Right cardiac atrium (tissue), 5 donors: Measurements from ENCODE around the gene TCF19. TPM values are rescaled to one million over a fixed set of nuclear protein-coding genes. Genes with fewer than 3 reads are reported as not detected.

Experiments used
- ATAC-seq, 2 donors: fragments of 200-7000 bp; cut with Tn5 transposase; one replicate each; pipeline versions ENCODE4 v1.8.0 to v1.9.1; 2020; ENCODE audit warnings: moderate library complexity in 2 of 2, mild to moderate bottlenecking in 1 of 2
- DNase-seq, 3 donors: peaks; one replicate each; pipeline ENCODE4 v3.0.0-alpha.2; 2020
- H3K27ac ChIP-seq: one replicate; pipeline ENCODE4 v1.5.1; 2013; ENCODE audit warnings: mild to moderate bottlenecking, low read length, control low read depth, moderate library complexity
- H3K27me3 ChIP-seq: one replicate; pipeline ENCODE4 v1.6.1; 2013; ENCODE audit not compliant: control insufficient read depth, insufficient read depth
- H3K4me1 ChIP-seq: one replicate; pipeline ENCODE4 v1.6.1; 2013; ENCODE audit warnings: low read length; ENCODE audit not compliant: control insufficient read depth, insufficient read depth
- H3K4me3 ChIP-seq: one replicate; pipeline ENCODE4 v1.5.1; 2013; ENCODE audit warnings: low read length, control low read depth
- H3K9me3 ChIP-seq: one replicate; pipeline ENCODE4 v1.6.1; 2013; ENCODE audit warnings: low read length; ENCODE audit not compliant: control insufficient read depth
- WGBS: extraction: QIAGEN DNeasy Blood & Tissue Kit; methylation state at CpG from one replicate; pipeline ENCODE4 v1.1.7; 2013; 5-methylcytosine and 5-hydroxymethylcytosine counted together
- intact Hi-C, 4 donors: fragments of 100-400 bp; cut with DNase I; formaldehyde crosslinking; loops; one replicate each; pipeline versions ENCODE4 v1.11.0 to v1.14.0; 2022 to 2023
- polyA plus RNA-seq: library from polyadenylated mRNA; stranded (reverse); fragments of 200-250 nt; gene quantifications from one replicate; pipeline ENCODE4 v1.2.3, GENCODE V29; 2013
- total RNA-seq, 4 donors: library from RNA; stranded (reverse); fragmentation: NEBNext Ultra II Directional; extraction: Animal tissue kit (Norgen Biotek cat#: 25700); gene quantifications; one replicate each; pipeline ENCODE4 v1.2.1, GENCODE V29; 2021
- donor health status: healthy with polysubstance abuse.
- donor health status: DM: no; HTN: yes; CAD: no.
- donor health status: DM: no; HTN: no; CAD: no.
- donor health status: DM: no; HTN: yes; CAD: no; lungs with severe emphysema.
- donor health status: DM: yes; HTN: yes; CAD: no.

Gene TCF19
- total and polyA plus RNA-seq, 5 donors = 2.0 to 5.5 (median 3.4) TPM

DNA sequence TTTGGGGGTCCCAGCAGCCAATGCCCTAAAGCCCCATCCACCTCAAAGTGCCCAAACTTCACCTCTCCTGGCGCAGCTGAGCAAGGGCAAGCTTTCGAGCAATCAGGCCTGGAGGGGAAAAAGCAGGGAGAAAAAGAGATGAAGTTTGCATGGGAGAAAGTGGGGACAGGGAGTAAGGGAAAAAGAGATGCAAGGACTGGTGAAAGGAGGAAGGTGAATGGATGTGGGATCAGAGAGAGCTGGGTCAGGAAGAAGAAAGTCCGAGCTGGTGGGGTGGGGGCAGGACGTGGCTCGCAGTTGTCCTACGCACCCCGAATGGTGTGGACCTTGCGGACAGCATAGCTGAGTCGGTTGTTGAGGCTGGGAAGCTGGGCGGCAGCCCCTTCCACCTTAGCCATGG, 13.0 kb upstream of the TCF19 start:
- Histone ChIP-seq H3K27me3 (no peaks in the 10 kb centered on the region), H3K4me3 (no peak overlapping the region), H3K27ac (no peak overlapping the region), H3K9me3 (no peaks in the 10 kb centered on the region), H3K4me1 (peaks cover 2% of the 10 kb centered on the region)
- no peak for DNase-seq
- intact Hi-C loops = no loop called here
- WGBS = 95% methylated on average over 10 of the region's 10 CpGs
- no peak for ATAC-seq

DNA sequence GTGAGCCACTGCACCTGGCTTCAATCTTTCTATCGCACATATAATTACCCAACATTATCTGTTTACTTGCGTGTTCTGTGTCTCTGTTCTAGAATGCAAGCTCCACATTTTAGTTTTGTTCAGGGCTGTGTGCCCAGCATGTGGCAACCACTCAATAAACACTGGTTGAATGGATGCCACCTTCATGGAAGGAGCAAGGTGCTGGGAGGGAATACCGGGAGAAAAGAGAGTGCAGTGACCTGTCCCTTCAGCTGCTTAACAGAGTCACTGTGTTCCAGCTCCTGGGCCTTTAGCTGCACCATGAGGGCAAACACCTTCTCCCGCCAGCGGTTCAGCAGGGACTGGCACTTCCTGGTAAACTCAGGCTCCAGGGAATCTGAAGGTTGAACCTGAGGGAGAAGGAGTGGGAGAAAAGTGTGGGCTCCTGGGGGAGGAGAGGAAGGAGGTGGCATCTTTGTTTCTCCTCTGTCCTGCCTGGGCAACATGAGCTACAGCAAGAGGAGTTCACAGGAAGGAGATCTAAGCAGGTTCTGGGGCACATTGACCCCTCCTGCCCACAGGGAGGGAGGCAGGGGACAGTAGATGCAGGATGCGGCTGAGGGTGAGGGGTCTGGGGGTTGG, 8.5 kb upstream of the TCF19 start:
- no peak overlapping the region for H3K4me3 ChIP-seq
- no peaks in the 10 kb centered on the region for H3K4me1 ChIP-seq
- DNase-seq (no peak), ATAC-seq (peak in 1 of 2 donors; percentile 23)
- WGBS = 95% methylated on average over 6 of the region's 6 CpGs
- no peaks in the 10 kb centered on the region for H3K27me3 ChIP-seq
- intact Hi-C loops = no loop called here
- H3K27ac ChIP-seq = no peak overlapping the region
- no peaks in the 10 kb centered on the region for H3K9me3 ChIP-seq

DNA sequence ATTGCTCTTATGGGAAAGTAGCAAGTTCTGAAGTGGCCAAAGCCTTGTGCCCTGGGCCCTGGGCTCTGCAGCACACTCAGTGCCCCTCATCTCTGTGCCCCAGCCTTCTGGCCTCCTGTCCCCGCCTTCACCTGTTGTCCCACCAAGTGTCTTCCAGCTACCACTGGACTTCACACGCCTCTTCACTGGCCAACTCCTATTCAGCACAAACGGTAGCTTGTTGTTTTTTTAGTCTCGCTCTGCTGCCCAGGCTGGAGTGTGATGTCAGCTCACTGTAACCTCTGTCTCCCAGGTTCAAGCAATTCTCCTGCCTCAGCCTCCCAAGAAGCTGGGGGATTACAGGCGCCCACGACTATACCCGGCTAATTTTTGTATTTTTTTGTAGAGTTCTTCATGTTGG, 5.6 kb upstream of the TCF19 start:
- WGBS = 85% methylated on average over 7 of the region's 7 CpGs
- intact Hi-C loops = no loop called here
- H3K9me3 ChIP-seq = no peaks in the 10 kb centered on the region
- peaks cover 5% of the 10 kb centered on the region for H3K4me1 ChIP-seq
- no peak overlapping the region for H3K4me3 ChIP-seq
- ATAC-seq (no peak), DNase-seq (no peak)
- no peaks in the 10 kb centered on the region for H3K27me3 ChIP-seq
- no peak overlapping the region for H3K27ac ChIP-seq

DNA sequence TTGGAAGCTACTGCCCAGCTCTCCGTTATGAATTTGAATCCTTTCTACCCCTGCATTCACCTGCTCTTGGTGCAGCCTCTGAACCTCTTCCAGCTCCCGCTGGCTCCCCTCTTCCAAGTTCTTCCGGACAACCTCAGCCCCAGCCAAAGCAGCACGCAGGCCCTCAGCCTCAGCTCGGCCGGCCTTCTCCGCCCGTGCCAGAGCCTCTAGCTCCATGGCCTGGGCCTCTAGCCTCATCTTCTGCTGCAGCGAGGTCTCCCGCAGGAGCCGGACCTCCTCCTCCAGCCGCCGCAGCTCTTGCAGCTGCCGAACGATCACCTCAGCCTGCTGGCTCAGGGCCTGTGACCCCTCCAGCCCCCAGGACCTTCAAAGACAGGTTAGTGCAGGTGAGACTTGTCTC, 4.0 kb upstream of the TCF19 start:
- DNase-seq (no peak), ATAC-seq (no peak)
- WGBS = 97% methylated on average over 15 of the region's 15 CpGs
- H3K9me3 ChIP-seq = no peaks in the 10 kb centered on the region
- H3K4me1 ChIP-seq = peaks cover 10% of the 10 kb centered on the region
- H3K4me3 ChIP-seq = no peak overlapping the region
- no peak overlapping the region for H3K27ac ChIP-seq
- H3K27me3 ChIP-seq = no peaks in the 10 kb centered on the region
- intact Hi-C loops = no loop called here

DNA sequence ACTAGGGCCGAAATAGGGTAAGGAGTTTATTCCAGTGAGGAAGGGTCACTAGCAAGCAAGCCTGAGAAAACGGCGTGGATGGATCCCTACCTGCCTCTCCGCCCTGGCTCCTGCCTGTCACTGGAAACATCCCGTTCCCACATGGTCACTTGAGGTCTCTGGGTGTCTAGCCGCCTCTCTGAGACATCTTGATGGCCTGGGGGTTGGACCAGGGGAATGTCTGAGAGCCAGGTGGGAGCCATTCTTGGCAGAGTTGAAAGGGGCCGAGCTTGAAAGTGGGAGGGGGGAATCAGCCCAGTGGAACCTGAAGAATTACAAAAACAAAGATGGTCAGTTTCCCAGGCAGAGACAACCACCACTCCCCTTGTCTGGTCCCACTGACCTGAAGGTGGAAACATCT, 1.7 kb upstream of the TCF19 start:
- ATAC-seq = no peak
- intact Hi-C loops = no loop called here
- H3K27ac ChIP-seq = no peak overlapping the region
- H3K4me3 ChIP-seq = no peak overlapping the region
- no peaks in the 10 kb centered on the region for H3K27me3 ChIP-seq
- H3K9me3 ChIP-seq = no peaks in the 10 kb centered on the region
- H3K4me1 ChIP-seq = peaks cover 13% of the 10 kb centered on the region
- no peak for DNase-seq
- 94% methylated on average over 7 of the region's 7 CpGs for WGBS

DNA sequence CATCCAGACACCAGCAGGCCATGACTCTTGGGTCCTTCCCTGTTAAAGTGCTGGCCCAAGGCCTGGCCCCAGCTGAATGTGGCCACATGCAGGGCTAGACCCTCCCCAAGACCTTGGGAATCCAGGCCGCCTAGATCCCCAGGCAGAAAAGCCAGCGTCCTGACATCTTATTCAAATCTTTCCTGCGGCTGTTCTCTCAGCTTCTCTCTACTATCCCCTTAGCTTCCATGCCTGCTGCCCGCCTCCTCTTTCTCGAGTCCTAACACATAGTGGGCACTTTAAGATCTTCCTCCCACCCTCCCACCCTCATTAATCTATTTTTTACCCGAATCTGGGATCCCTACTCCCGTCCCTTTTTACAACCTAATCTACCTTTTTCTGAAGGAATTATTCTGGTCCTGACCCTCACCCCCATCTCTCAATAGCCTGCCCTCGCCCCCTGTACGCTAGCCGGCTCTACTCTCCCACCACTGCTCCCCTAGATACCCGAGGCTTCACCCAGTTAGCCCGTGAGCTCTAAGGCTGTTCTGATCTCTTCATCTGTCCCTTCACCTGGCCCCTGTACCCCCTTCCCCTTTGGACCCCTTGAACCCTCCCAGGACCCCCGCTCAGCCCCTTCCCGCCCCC, 763 bp upstream of the TCF19 start, which contains the start of gene CCHCR1:
Gene CCHCR1 (minus strand): TSS at position 290 of the 627 bp plus-strand sequence. CDS start 202 bp downstream, at position 88.
- Histone ChIP-seq H3K27ac (peak within 1 kb of the TSS; percentile 61), H3K9me3 (no peaks in the 10 kb centered on the region), H3K4me1 (peaks cover 13% of the 10 kb centered on the region), H3K27me3 (no peaks in the 10 kb centered on the region), H3K4me3 (peak within 1 kb of the TSS; percentile 78)
- WGBS = 7% methylated on average over 14 of the region's 14 CpGs
- intact Hi-C loops = no loop called here
- DNase-seq (no peak), ATAC-seq (peak in 1 of 2 donors; percentile 54)

DNA sequence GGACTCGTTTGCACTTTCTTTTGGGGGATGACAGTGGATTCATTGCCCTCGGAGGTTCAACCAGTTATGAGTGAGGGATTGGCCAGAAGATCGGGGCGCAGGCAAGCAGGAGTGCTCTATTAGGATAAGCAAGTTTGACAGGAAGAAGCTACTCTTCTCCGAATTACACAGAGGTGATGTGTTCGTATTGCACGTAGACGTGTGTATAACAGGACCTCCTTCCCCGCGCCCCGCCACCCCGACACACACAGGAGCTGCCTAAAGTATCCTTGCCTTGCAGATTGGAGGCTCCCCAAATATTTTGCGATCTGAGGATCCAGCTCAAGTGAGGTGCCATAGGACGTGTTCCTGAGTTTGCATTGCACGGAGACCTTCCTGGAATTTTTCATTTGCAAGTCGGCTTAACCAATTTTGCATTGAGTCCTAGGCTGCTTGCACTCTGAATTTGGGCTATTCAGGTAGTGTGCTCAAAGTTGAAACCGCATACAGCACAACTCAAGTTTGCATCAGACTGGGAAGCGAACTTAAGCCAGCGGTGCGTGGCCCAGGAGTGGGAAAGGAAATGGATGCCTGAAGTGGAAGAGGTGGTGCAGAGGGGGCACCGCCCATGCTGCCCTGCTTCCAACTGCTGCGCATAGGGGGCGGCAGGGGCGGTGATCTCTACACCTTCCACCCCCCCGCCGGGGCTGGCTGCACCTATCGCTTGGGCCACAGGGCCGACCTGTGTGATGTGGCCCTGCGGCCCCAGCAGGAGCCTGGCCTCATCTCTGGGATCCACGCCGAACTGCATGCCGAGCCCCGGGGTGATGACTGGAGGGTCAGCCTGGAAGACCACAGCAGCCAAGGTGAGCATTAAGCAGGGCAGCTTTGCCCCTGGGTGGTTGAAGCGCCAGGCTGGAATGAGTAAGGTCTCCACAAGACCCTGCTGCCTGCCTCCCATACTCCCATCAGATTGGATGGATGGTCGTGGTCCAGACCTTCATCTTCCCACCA, 770 bp downstream of the TCF19 start:
- H3K9me3 ChIP-seq = no peaks in the 10 kb centered on the region
- H3K4me1 ChIP-seq = peaks cover 13% of the 10 kb centered on the region
- peak overlapping the region; percentile 78 for H3K4me3 ChIP-seq
- peak in 1 of 3 donors; percentile 64 for DNase-seq
- WGBS = 16% methylated on average over 35 of the region's 35 CpGs
- H3K27ac ChIP-seq = no peak overlapping the region
- intact Hi-C loops = no loop called here
- ATAC-seq = no peak
- H3K27me3 ChIP-seq = no peaks in the 10 kb centered on the region

DNA sequence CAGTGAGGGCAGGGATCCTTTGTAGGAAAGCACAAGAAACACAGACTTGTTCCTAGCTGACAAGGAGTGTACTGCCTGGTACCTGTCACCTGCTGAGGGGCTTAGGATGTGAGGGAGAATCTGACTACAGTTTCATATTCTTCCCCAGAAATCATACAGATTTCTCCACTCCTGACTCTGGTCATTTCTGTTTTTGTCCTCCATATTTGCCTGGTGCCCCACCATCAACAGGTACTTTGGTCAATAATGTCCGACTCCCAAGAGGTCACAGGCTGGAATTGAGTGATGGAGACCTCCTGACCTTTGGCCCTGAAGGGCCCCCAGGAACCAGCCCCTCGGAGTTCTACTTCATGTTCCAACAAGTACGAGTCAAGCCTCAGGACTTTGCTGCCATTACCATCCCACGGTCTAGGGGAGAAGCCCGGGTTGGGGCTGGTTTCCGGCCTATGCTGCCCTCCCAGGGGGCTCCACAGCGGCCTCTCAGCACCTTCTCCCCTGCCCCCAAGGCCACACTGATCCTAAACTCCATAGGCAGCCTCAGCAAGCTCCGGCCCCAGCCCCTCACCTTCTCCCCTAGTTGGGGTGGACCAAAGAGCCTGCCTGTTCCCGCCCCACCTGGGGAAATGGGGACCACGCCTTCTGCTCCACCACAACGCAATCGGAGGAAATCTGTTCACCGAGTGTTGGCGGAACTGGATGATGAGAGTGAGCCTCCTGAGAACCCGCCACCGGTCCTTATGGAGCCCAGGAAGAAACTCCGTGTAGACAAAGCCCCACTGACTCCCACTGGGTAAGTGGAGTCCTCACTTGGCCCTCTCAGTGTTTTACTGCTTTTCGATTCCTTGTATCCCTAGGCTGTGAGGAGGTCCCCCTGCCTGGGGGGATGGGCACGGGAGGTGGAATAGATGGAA, 3.1 kb downstream of the TCF19 start:
- Histone ChIP-seq H3K9me3 (no peaks in the 10 kb centered on the region), H3K27me3 (no peaks in the 10 kb centered on the region), H3K27ac (no peak overlapping the region), H3K4me3 (no peak overlapping the region), H3K4me1 (peaks cover 13% of the 10 kb centered on the region)
- intact Hi-C loops = no loop called here
- ATAC-seq (no peak), DNase-seq (no peak)
- WGBS = 89% methylated on average over 19 of the region's 19 CpGs

DNA sequence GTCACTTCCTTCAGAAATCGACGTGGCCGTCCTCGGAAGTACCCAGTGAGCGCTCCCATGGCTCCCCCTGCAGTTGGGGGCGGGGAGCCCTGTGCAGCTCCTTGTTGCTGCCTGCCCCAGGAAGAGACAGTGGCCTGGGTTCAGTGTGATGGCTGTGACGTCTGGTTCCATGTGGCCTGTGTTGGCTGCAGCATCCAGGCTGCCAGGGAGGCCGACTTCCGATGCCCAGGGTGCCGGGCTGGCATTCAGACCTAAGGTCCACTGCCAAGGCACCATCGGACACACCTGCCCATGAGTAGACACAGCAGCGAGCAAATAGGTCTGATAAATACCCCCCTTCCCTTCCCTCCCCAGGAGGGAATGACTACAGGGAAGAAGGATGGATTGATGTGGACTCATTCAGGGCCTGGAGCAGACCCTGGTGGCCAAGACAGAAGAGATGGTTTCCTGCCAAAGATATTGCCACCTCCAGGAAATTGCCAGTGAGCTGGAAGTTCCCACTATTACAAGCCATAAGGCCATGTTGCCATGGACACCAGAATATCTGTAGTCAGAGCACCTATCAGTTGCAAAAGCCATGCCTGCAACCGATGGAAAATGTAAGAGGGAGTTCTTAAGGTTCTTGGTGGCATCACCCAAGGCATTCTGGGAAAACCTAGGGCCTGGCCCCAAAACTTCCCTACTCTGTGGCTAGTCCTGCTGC, 4.2 kb downstream of the TCF19 start:
- 82% methylated on average over 13 of the region's 13 CpGs for WGBS
- no peak overlapping the region for H3K27ac ChIP-seq
- ATAC-seq (no peak), DNase-seq (no peak)
- peaks cover 8% of the 10 kb centered on the region for H3K4me1 ChIP-seq
- no peaks in the 10 kb centered on the region for H3K27me3 ChIP-seq
- H3K4me3 ChIP-seq = no peak overlapping the region
- intact Hi-C loops = no loop called here
- H3K9me3 ChIP-seq = no peaks in the 10 kb centered on the region

DNA sequence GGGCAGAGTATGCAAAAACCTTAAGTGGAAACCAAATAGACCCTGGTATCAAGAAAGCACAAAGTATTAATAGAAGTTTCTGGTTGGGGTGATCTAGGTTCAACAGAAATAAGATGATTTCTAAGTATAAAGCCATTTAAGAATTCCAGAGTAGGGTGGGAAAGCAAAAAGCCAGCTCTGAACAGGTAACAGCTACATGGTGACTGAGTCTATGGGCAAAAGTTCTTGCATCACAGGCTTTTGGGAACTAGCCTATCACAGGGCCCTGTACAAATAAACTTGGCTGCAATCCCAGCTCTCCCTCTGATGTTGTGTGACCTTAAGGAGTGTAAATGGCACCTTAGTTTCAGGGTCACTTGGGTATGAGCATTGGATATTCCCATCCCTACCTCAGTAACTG, 5.5 kb downstream of the TCF19 start:
- Histone ChIP-seq H3K27ac (no peak overlapping the region), H3K27me3 (no peaks in the 10 kb centered on the region), H3K9me3 (no peaks in the 10 kb centered on the region), H3K4me3 (no peak overlapping the region), H3K4me1 (peaks cover 8% of the 10 kb centered on the region)
- intact Hi-C loops = no loop called here
- no peak for ATAC-seq
- no peak for DNase-seq
